Medulla oblongata (tissue), 1 donor: ENCODE data around the gene HSPA14.
"Not testable (repeated sequence)": the region's sequence is repeated elsewhere in the genome, so short reads cannot be mapped to it uniquely, and the experiment has no call there.

Experiments
- DNase-seq: peaks from one replicate; pipeline ENCODE4 v3.0.0-alpha.2; 2015; ENCODE audit errors: extremely low spot score

The HSPA14 gene

GRCh38 chr10:14837003-14837756 lies 926 bp upstream of the HSPA14 start:
- DNase-seq: peak; percentile 42

- peak; percentile 9 for DNase-seq
Observed at GRCh38 chr10:14838582-14839304, 637 bp downstream of the HSPA14 start.

GRCh38 chr10:14839305-14839695 lies 1.2 kb downstream of the HSPA14 start:
- no peak for DNase-seq

GRCh38 chr10:14840178-14840577 lies 2.1 kb downstream of the HSPA14 start:
- no peak for DNase-seq

GRCh38 chr10:14843327-14843988 lies 5.4 kb downstream of the HSPA14 start:
- DNase-seq: peak; percentile 30

GRCh38 chr10:14844948-14845347 lies 6.8 kb downstream of the HSPA14 start:
- DNase-seq: no peak

- no peak for DNase-seq
Observed at GRCh38 chr10:14852236-14852635, 14.1 kb downstream of the HSPA14 start.

GRCh38 chr10:14855453-14855852 lies 17.3 kb downstream of the HSPA14 start:
- no peak for DNase-seq

GRCh38 chr10:14858338-14858960 lies 20.3 kb downstream of the HSPA14 start:
- no peak for DNase-seq

GRCh38 chr10:14859043-14859442 lies 20.9 kb downstream of the HSPA14 start:
- no peak for DNase-seq

- no peak for DNase-seq
Observed at GRCh38 chr10:14859775-14860174, 21.7 kb downstream of the HSPA14 start.

- DNase-seq: no peak
Observed at GRCh38 chr10:14860791-14861190, 22.7 kb downstream of the HSPA14 start.

GRCh38 chr10:14864466-14864865 lies 26.4 kb downstream of the HSPA14 start:
- not testable (repeated sequence) for DNase-seq

GRCh38 chr10:14864871-14865270 lies 26.8 kb downstream of the HSPA14 start:
- DNase-seq: not testable (repeated sequence)

- no peak for DNase-seq
Observed at GRCh38 chr10:14873090-14873760, 35.1 kb downstream of the HSPA14 start.

GRCh38 chr10:14875941-14876340 lies 37.8 kb downstream of the HSPA14 start:
- no peak for DNase-seq

GRCh38 chr10:14876764-14877163 lies 38.7 kb downstream of the HSPA14 start:
- DNase-seq: no peak

GRCh38 chr10:14878266-14879123 lies 40.4 kb downstream of the HSPA14 start, which contains the start of gene SUV39H2:
SUV39H2 (plus strand) TSS chr10:14878866; CDS start chr10:14878889, 23 bp downstream.
- peak; percentile 97 for DNase-seq

- peak; percentile 7 for DNase-seq
Observed at GRCh38 chr10:14879124-14879927, 41.2 kb downstream of the HSPA14 start.

- DNase-seq: no peak
Observed at GRCh38 chr10:14879928-14880193, 41.8 kb downstream of the HSPA14 start.
